Parietal lobe (tissue), 1 donor: ENCODE measurements around the gene SLC66A2. TPM values are rescaled to one million over a fixed set of nuclear protein-coding genes. Genes with fewer than 3 reads are reported as not detected.

Experiments
- total RNA-seq: library from RNA; depleted of rRNA; stranded (reverse); fragments of >200 nt; gene quantifications from one replicate; pipeline ENCODE4 v1.2.3, GENCODE V29; 2014

The SLC66A2 gene
- 30.4 TPM for total RNA-seq

GRCh38 chr18:79951545-79952455 is at the start of gene SLC66A2:
Gene SLC66A2, minus strand, starts transcription at chr18:79951653. Its CDS starts 727 bp downstream, at chr18:79950926.

GRCh38 chr18:79988451-79989194 is 37.2 kb upstream of the SLC66A2 start, which contains the start of gene TXNL4A:
Gene TXNL4A, minus strand, starts transcription at chr18:79988563. Its CDS starts 171 bp downstream, at chr18:79988392.

DNA sequence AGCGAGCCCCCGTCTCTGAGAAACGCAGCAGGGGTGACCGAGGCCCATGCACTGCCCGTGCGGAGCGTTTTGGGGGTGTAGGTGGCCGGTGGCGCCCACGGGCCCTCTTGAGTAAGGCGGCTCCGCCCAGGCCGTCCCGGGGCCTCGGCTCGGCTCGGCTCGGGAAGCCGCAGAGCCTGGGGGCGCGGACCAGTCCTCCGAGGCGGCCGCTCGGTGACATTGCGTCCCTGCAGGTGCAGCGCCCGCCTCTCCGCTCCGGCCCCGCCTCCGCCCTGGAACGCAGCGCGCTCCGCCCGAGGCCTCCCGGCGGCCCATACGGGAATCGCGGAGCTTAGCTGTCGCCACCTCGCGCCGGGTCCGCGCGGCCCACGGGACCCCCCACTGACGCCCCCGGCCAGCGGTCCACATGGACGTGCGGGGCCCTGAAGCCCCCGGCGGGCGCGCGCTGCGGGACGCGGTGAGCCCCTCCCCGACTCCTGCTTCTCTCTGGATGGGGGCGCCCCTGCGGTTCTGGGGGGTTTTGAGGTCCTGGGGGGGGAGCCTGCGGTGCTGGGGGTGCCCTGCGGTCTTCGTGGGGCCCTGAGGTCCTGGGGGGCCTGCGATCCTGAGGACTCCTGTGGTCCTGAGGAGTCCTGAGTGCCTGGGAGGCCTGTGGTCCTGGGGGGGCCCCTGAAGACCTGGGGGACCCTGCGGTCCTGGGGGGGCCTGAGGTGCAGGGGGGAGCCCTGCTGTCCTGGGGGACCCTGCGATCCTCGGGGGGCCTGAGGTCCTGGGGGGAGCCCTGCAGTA is 13.1 kb upstream of the SLC66A2 start, which contains the start of gene HSBP1L1:
TSS of gene HSBP1L1 (plus strand) at position 314 of the 789 bp plus-strand sequence. CDS start at position 407, 93 bp downstream.

Other genes with a start within 250 kb of the SLC66A2 start
- gene KCNG2, start 153.7 kb downstream of the SLC66A2 start, total RNA-seq, result 0.31 TPM
- gene HSBP1L1, start 13.0 kb upstream of the SLC66A2 start, total RNA-seq, result 2.2 TPM
- 37.2 TPM for gene TXNL4A, start 36.9 kb upstream of the SLC66A2 start, total RNA-seq
- 100 TPM for gene RBFA, start 82.8 kb upstream of the SLC66A2 start, total RNA-seq
- gene ADNP2, start 157.6 kb upstream of the SLC66A2 start, total RNA-seq, result 23.5 TPM